Activated CD8-positive, alpha-beta T cell treated with anti-CD3 and anti-CD28 coated beads for 36 hours (primary cell): ENCODE results near the gene C2. TPM values are rescaled to one million over a fixed set of nuclear protein-coding genes. Genes with fewer than 3 reads are reported as not detected.

Experiments
- ATAC-seq: fragments of 200-7000 bp; cut with Tn5 transposase; one replicate; pipeline ENCODE4 v1.10.0; 2021; ENCODE audit warnings: mild to moderate bottlenecking, moderate library complexity
- CTCF ChIA-PET: fragments of 350-600 bp; sonication (Branson Sonifier 250); formaldehyde crosslinking; loops from one replicate; lab custom pipeline; 2021; ENCODE audit warnings: antibody characterized with exemption; lab: Charles Lee
- POLR2A ChIA-PET: fragments of 350-600 bp; sonication (Branson Sonifier 250); formaldehyde crosslinking; loops from one replicate; lab custom pipeline; 2021; ENCODE audit warnings: antibody characterized with exemption; lab: Charles Lee
- DNase-seq: peaks from one replicate; pipeline ENCODE4 v3.0.0-alpha.2; 2020
- H3K27ac Mint-ChIP-seq: one replicate; pipeline ENCODE4 v1.8.0; 2021; ENCODE audit warnings: mild to moderate bottlenecking, mixed read lengths
- H3K27me3 Mint-ChIP-seq: one replicate; pipeline ENCODE4 v1.8.0; 2021; ENCODE audit warnings: mixed read lengths
- H3K36me3 Mint-ChIP-seq: one replicate; pipeline ENCODE4 v1.8.0; 2021; ENCODE audit warnings: low read depth, mixed read lengths
- H3K4me1 Mint-ChIP-seq: one replicate; pipeline ENCODE4 v1.8.0; 2021; ENCODE audit warnings: low read depth, mixed read lengths
- H3K4me3 Mint-ChIP-seq: one replicate; pipeline ENCODE4 v1.8.0; 2021; ENCODE audit warnings: mild to moderate bottlenecking, moderate library complexity, mixed read lengths
- H3K9me3 Mint-ChIP-seq: one replicate; pipeline ENCODE4 v1.8.0; 2021; ENCODE audit warnings: mixed read lengths
- intact Hi-C: fragments of 100-400 bp; cut with micrococcal nuclease; formaldehyde crosslinking; loops from one replicate; pipeline ENCODE4 v1.10.0; 2022
- total RNA-seq, 2 experiments: library from RNA; stranded (reverse); gene quantifications; one replicate each; pipeline ENCODE4 v1.2.3, GENCODE V29; 2021
- TF ChIP-seq, protein P1 (sequence below): fragments of 200-600 bp; IDR thresholded peaks from one replicate; pipeline ENCODE4 v1.8.0; 2022; ENCODE audit warnings: antibody characterized with exemption, mild to moderate bottlenecking

The C2 gene
- total RNA-seq, 2 experiments from 2014 or later: 0.99 to 1.4 TPM

DNA sequence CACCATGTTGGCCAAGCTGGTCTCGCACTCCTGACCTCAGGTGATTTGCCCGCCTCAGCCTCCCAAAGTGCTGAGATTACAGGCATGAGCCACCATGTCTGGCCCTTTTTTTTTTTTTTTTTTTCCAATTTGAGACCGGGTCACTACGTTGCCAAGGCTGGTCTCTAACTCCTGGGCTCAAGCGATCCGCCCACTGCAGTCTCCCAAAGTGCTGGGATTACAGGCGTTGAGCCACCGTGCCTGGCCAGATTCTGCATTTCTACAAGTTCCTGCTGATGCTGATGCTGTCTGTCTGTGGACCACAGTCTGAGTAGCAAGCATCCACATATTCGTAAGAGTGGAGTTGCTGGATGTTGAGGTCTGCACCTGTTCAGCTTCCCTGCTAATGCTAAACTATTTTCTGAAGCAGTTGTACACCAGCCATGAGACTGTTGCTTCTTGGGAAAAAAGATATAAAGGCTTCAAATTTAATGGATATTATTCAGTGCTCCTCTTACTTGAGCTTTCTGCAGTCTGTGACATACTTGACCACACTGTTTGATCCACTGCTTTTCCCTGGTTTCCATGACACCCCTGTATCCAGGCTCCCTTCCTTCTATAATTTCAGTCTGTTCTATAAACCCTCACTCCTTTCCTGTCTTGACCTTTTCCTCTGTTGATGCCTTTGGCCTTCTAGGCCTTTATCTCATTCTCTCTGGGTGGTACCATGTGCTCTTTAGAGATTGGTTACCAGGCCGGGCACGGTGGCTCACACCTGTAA, 15.5 kb upstream of the C2 start:
- Mint-ChIP-seq H3K4me3 (no peak overlapping the region), H3K9me3 (no peaks in the 10 kb centered on the region), H3K27me3 (peaks cover 11% of the 10 kb centered on the region), H3K27ac (no peak overlapping the region), H3K4me1 (peaks cover 19% of the 10 kb centered on the region), H3K36me3 (no peaks in the 10 kb centered on the region)
- DNase-seq (no peak), ATAC-seq (no peak)
- intact Hi-C loops: no loop called here
- ChIA-PET POLR2A (no interaction called here), CTCF (no interaction called here)
- TF ChIP-seq, protein P1, sequence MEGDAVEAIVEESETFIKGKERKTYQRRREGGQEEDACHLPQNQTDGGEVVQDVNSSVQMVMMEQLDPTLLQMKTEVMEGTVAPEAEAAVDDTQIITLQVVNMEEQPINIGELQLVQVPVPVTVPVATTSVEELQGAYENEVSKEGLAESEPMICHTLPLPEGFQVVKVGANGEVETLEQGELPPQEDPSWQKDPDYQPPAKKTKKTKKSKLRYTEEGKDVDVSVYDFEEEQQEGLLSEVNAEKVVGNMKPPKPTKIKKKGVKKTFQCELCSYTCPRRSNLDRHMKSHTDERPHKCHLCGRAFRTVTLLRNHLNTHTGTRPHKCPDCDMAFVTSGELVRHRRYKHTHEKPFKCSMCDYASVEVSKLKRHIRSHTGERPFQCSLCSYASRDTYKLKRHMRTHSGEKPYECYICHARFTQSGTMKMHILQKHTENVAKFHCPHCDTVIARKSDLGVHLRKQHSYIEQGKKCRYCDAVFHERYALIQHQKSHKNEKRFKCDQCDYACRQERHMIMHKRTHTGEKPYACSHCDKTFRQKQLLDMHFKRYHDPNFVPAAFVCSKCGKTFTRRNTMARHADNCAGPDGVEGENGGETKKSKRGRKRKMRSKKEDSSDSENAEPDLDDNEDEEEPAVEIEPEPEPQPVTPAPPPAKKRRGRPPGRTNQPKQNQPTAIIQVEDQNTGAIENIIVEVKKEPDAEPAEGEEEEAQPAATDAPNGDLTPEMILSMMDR: no peak

DNA sequence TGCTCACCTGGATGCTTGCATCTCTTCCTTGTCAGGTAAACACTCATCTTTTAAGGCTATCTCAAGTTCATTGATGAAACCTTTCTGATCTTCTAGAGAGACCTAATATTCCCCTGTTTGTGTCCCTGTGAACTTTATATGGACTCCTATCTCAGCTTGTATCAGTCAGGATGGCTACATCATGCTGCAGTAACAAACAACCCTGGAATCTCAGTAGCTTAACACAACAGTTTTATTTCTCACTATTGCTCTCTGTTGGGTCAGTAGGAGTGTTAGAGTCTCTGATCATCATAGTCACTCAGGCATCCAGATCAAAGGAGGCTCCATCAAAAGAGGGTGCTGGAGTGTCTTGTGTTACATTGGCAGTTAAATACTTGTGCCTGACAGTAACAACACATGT, 12.2 kb upstream of the C2 start:
- ATAC-seq: no peak
- intact Hi-C loops: no loop called here
- H3K4me3 Mint-ChIP-seq: no peak overlapping the region
- H3K9me3 Mint-ChIP-seq: no peaks in the 10 kb centered on the region
- peaks cover 6% of the 10 kb centered on the region for H3K27me3 Mint-ChIP-seq
- TF ChIP-seq, protein P1: no peak
- no peak for DNase-seq
- H3K27ac Mint-ChIP-seq: no peak overlapping the region
- POLR2A ChIA-PET: no interaction called here
- CTCF ChIA-PET: interaction anchor here (1.1 kb wide), 1 partner anchor 11 kb away, joined by 3 read pairs; no protein-coding TSS in a partner anchor
- no peaks in the 10 kb centered on the region for H3K36me3 Mint-ChIP-seq
- H3K4me1 Mint-ChIP-seq: peaks cover 10% of the 10 kb centered on the region

DNA sequence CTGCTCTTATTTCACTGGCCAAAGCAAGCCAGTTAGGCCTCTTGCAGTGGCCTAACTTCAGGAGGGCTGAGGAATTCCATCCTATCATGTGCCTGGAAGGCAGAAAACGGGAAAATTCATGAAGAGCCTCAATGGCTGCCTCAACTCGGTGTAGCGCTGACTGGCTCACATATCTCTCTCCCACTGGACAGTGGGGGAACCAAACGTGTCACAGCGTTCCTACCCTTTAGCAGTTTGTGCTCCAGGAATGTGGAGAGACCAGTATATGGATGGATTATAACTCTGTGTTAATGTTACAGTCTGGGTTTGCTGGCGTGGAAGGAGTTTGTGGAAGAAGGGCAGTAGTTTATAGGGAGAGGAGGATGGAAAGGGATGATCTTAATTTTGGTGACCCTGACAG, 11.8 kb upstream of the C2 start:
- H3K27ac Mint-ChIP-seq: no peak overlapping the region
- no peak overlapping the region for H3K4me3 Mint-ChIP-seq
- CTCF ChIA-PET: interaction anchor here (1.1 kb wide), 1 partner anchor 12 kb away, joined by 3 read pairs; no protein-coding TSS in a partner anchor
- TF ChIP-seq, protein P1: no peak
- no peaks in the 10 kb centered on the region for H3K9me3 Mint-ChIP-seq
- no peaks in the 10 kb centered on the region for H3K36me3 Mint-ChIP-seq
- no peak for DNase-seq
- ATAC-seq: no peak
- peaks cover 8% of the 10 kb centered on the region for H3K4me1 Mint-ChIP-seq
- intact Hi-C loops: no loop called here
- POLR2A ChIA-PET: no interaction called here
- H3K27me3 Mint-ChIP-seq: peaks cover 4% of the 10 kb centered on the region

DNA sequence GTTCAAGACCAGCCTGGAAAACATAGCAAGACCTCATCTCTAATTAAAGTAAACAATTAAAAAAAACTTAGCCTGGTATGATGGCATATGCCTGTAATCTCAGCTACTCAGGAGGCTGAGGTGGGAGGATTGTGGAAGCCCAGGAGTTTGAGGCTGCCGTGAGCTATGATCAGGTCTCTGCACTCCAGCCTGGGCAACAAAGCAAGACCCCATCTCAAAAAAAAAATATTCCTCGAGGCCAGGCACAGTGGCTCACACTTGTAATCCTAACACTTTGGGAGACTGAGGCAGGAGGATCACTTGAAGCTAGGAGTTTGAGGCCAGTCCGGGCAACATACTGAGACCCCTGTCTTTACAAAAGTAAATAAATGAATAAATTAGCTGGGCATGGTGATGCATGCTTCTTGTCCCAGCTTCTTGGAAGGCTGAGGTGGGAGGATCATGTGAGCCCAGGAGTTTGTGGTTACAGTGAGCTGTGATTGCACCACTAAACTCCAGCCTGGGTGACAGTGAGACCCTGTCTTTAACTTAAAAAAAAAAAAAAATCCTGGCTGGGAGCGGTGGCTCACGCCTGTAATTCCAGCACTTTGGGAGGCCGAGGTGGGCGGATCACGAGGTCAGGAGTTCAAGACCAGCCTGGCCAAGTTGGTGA, 9.3 kb upstream of the C2 start:
- Mint-ChIP-seq H3K36me3 (no peaks in the 10 kb centered on the region), H3K4me3 (no peak overlapping the region), H3K4me1 (no peaks in the 10 kb centered on the region), H3K27ac (no peak overlapping the region), H3K27me3 (peaks cover 4% of the 10 kb centered on the region), H3K9me3 (no peaks in the 10 kb centered on the region)
- ChIA-PET POLR2A (interaction anchor here (0.6 to 1.2 kb wide), 2 partner anchors 10 to 141 kb away, joined by 3 read pairs; partner anchors contain the start of gene VWA7), CTCF (interaction anchor here (1.1 to 1.2 kb wide), 2 partner anchors 20 to 34 kb away, joined by 3 to 5 read pairs; no protein-coding TSS in a partner anchor)
- no peak for ATAC-seq
- TF ChIP-seq, protein P1: no peak
- intact Hi-C loops: no loop called here
- DNase-seq: no peak
